Measurements from ENCODE around the gene NOL11.

NOL11 gene

DNA sequence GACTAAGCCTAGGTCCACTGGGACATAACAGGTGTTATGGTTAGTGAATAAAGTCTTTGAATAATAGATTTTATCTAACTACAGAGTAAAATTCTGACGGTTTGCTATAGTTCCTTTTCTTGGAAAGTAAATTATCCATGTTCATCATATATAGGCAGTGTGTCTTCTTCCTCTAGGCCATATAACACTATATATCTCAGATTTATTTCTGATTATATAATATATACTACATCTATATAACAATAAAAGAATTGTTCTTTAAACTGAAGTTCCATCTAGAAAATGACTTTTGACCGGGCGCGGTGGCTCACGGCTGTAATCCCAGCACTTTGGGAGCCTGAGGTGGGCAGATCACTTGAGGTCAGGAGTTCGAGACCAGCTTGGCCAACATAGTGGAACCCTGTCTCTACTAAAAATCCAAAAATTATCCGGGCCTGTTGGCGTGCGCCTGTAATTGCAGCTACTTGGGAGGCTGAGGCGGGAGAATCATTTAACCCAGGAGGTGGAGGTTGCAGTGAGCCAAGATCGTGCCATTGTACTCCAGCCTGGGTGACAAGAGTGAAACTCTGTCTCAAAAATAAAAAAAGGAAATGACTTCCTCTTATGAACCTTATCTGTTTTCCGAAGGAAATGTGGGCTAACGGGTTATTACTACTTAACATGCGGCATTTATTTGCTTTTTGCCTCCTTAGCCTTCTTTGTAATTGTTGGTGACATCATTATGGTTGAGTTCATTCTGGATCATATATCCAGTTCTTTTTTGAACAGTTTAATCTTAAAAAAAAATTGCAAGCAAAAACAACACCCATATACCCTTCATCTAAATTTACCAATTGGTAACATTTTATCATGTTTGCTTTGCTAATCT lies 29.2 kb downstream of the NOL11 start:
- WGBS, result 99% methylated on average over 10 of the region's 14 CpGs
- no peak overlapping the region for H3K4ac ChIP-seq (ENCODE audit: low read depth in 1 of 2, low read length in 2 of 2)

DNA sequence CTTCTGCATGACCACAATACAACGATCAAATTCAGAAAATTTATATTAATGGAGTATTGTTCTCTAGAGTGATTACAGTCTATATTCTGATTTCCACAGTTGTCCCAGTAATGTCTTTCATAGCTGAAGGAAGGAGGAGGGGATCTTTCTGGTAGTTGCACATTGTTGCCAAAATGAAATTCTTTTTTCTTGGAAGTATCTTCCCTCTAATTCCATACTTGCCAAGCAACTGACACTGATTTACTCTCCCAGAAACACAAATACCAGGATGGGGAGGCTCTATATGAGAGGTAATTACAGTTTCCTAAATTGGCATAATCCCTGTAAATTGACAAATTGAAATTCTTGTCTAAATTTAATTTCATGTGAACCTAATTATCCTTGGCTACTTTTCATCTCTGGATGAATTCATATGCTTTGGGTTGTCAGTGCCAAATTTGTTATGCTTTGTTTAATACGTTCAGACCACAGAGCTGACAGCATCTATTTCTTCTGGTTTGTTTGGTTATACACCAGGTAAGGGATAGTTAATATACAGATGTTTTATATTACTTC lies 30.0 kb downstream of the NOL11 start:
- Histone ChIP-seq H2BK120ac (ENCODE audit: low read depth, low read length) (no peak overlapping the region), H3K27ac (ENCODE audit: low read length, poor library complexity, severe bottlenecking) (no peak overlapping the region), H3K23ac (ENCODE audit: low read length in 2 of 2) (no peak overlapping the region), H3K9ac (ENCODE audit: low read length) (no peak overlapping the region), H3K27me3 (ENCODE audit: control insufficient read depth in 1 of 2, insufficient read depth in 1 of 2, low read length in 2 of 2) (no peaks in the 10 kb centered on the region), H3K14ac (ENCODE audit: low read length in 2 of 2) (no peak overlapping the region), H3K36me3 (ENCODE audit: control insufficient read depth in 1 of 2, insufficient read depth in 2 of 2, low read depth in 1 of 2, low read length in 2 of 2) (peaks cover 38 to 75% of the 10 kb centered on the region in 2 experiments), H2BK15ac (ENCODE audit: low read depth, poor library complexity, severe bottlenecking) (no peak overlapping the region), H3K79me1 (replicated peaks; ENCODE audit: low read length, poor library complexity, severe bottlenecking) (peaks cover 4% of the 10 kb centered on the region), H3K9me3 (ENCODE audit: control insufficient read depth, low read length) (no peaks in the 10 kb centered on the region), H3K4ac (ENCODE audit: low read depth in 1 of 2, low read length in 2 of 2) (no peak overlapping the region), H3K4me2 (ENCODE audit: low read length, poor library complexity, severe bottlenecking) (no peak overlapping the region), H2AFZ (ENCODE audit: low read depth, low read length) (no peak overlapping the region), H4K91ac (ENCODE audit: low read length) (no peak overlapping the region), H3K4me3 (ENCODE audit: insufficient read depth in 1 of 2, low read depth in 1 of 2, low read length in 2 of 2) (no peak overlapping the region), H2AK5ac (ENCODE audit: low read length, severe bottlenecking) (no peak overlapping the region), H2BK12ac (ENCODE audit: low read length in 2 of 2) (no peak overlapping the region), H4K8ac (ENCODE audit: low read length) (no peak overlapping the region), H3K4me1 (ENCODE audit: control insufficient read depth, insufficient read depth, low read depth, low read length) (no peaks in the 10 kb centered on the region), H2BK5ac (ENCODE audit: low read depth, low read length, poor library complexity, severe bottlenecking) (no peak overlapping the region), H3K18ac (ENCODE audit: low read depth in 1 of 2, low read length in 2 of 2) (no peak overlapping the region)
- no CpG with 5 or more reads among the region's 2 CpGs for WGBS
- DNase-seq, result no peak

More for the DNA sequence above, 29.2 kb downstream of the NOL11 start:
- no peak overlapping the region for H3K4me2 ChIP-seq (ENCODE audit: low read length, poor library complexity, severe bottlenecking)
- no peak overlapping the region for H4K8ac ChIP-seq (ENCODE audit: low read length)
- H3K27me3 ChIP-seq (ENCODE audit: control insufficient read depth in 1 of 2, insufficient read depth in 1 of 2, low read length in 2 of 2), result no peaks in the 10 kb centered on the region
- H3K36me3 ChIP-seq (ENCODE audit: control insufficient read depth in 1 of 2, insufficient read depth in 2 of 2, low read depth in 1 of 2, low read length in 2 of 2), result peaks cover 38 to 83% of the 10 kb centered on the region in 2 experiments
- no peak overlapping the region for H2BK5ac ChIP-seq (ENCODE audit: low read depth, low read length, poor library complexity, severe bottlenecking)
- H3K9ac ChIP-seq (ENCODE audit: low read length), result no peak overlapping the region
- H2AFZ ChIP-seq (ENCODE audit: low read depth, low read length), result no peak overlapping the region
- H3K4me3 ChIP-seq (ENCODE audit: insufficient read depth in 1 of 2, low read depth in 1 of 2, low read length in 2 of 2), result no peak overlapping the region
- no peak overlapping the region for H2BK12ac ChIP-seq (ENCODE audit: low read length in 2 of 2)
- H3K9me3 ChIP-seq (ENCODE audit: control insufficient read depth, low read length), result no peaks in the 10 kb centered on the region
- H3K14ac ChIP-seq (ENCODE audit: low read length in 2 of 2), result no peak overlapping the region
- no peak overlapping the region for H3K27ac ChIP-seq (ENCODE audit: low read length, poor library complexity, severe bottlenecking)
- peaks cover 5% of the 10 kb centered on the region for H3K79me1 ChIP-seq (replicated peaks; ENCODE audit: low read length, poor library complexity, severe bottlenecking)
- no peak overlapping the region for H3K18ac ChIP-seq (ENCODE audit: low read depth in 1 of 2, low read length in 2 of 2)
- H2BK15ac ChIP-seq (ENCODE audit: low read depth, poor library complexity, severe bottlenecking), result no peak overlapping the region
- no peak overlapping the region for H2AK5ac ChIP-seq (ENCODE audit: low read length, severe bottlenecking)
- H3K23ac ChIP-seq (ENCODE audit: low read length in 2 of 2), result no peak overlapping the region
- H4K91ac ChIP-seq (ENCODE audit: low read length), result no peak overlapping the region
- H3K4me1 ChIP-seq (ENCODE audit: control insufficient read depth, insufficient read depth, low read depth, low read length), result no peaks in the 10 kb centered on the region
- H2BK120ac ChIP-seq (ENCODE audit: low read depth, low read length), result no peak overlapping the region
- no peak for DNase-seq

DNA sequence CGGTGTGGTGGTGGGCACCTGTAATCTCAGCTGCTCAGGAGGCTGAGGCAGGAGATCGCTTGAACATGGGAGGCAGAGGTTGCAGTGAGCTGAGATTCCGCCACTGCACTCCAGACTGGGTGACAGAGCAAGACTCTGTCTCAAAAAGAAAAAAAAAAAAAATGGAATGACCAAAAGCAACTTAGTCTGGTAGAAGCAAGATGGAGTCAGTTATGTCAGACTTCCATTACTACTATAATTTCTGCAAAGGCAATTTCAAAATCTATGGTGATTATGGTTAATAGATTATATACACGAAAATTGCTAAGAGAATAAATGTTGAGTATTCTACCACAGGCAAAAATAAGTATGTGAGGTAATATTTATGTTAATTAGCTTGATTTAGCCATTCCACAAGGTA lies 32.3 kb downstream of the NOL11 start:
- Histone ChIP-seq H2BK120ac (ENCODE audit: low read depth, low read length) (no peak overlapping the region), H2AFZ (ENCODE audit: low read depth, low read length) (no peak overlapping the region), H3K9me3 (ENCODE audit: control insufficient read depth, low read length) (no peaks in the 10 kb centered on the region), H3K4me1 (ENCODE audit: control insufficient read depth, insufficient read depth, low read depth, low read length) (no peaks in the 10 kb centered on the region), H3K27ac (ENCODE audit: low read length, poor library complexity, severe bottlenecking) (no peak overlapping the region), H3K18ac (ENCODE audit: low read depth in 1 of 2, low read length in 2 of 2) (no peak overlapping the region), H2BK5ac (ENCODE audit: low read depth, low read length, poor library complexity, severe bottlenecking) (no peak overlapping the region), H3K4ac (ENCODE audit: low read depth in 1 of 2, low read length in 2 of 2) (no peak overlapping the region), H2BK12ac (ENCODE audit: low read length in 2 of 2) (no peak overlapping the region), H3K4me2 (ENCODE audit: low read length, poor library complexity, severe bottlenecking) (no peak overlapping the region), H3K36me3 (ENCODE audit: control insufficient read depth in 1 of 2, insufficient read depth in 2 of 2, low read depth in 1 of 2, low read length in 2 of 2) (peaks cover 36 to 55% of the 10 kb centered on the region in 2 experiments), H3K14ac (ENCODE audit: low read length in 2 of 2) (no peak overlapping the region), H4K8ac (ENCODE audit: low read length) (no peak overlapping the region), H3K27me3 (ENCODE audit: control insufficient read depth in 1 of 2, insufficient read depth in 1 of 2, low read length in 2 of 2) (no peaks in the 10 kb centered on the region), H3K23ac (ENCODE audit: low read length in 2 of 2) (no peak overlapping the region), H3K79me1 (replicated peaks; ENCODE audit: low read length, poor library complexity, severe bottlenecking) (peaks cover 2% of the 10 kb centered on the region), H2BK15ac (ENCODE audit: low read depth, poor library complexity, severe bottlenecking) (no peak overlapping the region), H2AK5ac (ENCODE audit: low read length, severe bottlenecking) (no peak overlapping the region), H4K91ac (ENCODE audit: low read length) (no peak overlapping the region), H3K4me3 (ENCODE audit: insufficient read depth in 1 of 2, low read depth in 1 of 2, low read length in 2 of 2) (no peak overlapping the region), H3K9ac (ENCODE audit: low read length) (no peak overlapping the region)
- 93% methylated on average over 3 of the region's 4 CpGs for WGBS
- no peak for DNase-seq
